ENCODE measurements around the gene JTB. TPM values are rescaled to one million over a fixed set of nuclear protein-coding genes. Genes with fewer than 3 reads are reported as not detected.
A peak's percentile ranks its signal among the peaks of the same experiment; 100 is the strongest.

JTB gene
- polyA plus RNA-seq, 1 of the 3 experiments (the other 2 are of a cell fraction): 118 TPM

DNA sequence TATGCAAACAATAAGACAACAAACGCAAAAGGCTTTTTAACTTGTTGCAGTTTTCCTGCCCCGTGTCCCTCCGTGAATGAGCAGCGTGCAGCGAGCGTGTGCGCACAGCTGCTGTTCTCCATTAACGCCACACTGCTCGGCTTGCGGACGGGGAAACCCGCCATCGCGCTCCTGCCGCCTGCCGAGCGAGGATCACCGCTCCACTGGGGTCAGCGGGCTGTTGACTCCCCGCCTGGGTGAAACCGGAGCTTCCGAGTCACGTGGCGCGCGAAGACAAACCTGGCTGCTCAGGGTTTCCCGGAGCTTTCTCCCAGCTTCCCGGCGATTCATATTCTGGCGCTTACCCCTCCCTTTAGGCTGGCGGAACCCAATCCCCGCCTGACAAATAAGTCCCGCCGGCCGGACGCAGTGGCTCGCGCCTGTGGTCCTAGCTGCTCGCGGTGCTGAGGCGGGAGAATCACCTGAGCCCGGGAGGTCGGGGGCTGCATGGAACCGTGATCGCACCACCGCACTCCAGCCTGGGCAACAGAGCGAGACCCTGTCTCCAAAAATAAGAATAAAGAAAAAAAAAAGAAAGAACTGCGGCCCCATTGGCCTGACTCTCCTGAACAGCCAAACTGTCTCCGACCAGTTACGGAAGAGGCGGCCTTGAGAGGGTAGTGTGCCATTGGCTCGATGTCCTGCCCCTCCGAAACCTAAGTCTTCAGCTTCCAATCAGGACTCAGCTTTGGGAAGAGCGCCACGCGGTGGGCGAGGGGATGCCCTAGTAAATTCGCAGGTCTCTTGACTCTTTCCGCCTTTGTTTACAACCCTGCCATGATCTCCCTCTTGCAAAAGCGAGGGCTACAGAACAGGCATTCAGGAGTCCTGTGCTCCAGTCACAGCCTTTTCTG is 10.1 kb downstream of the JTB start, which contains the start of gene CREB3L4 (continued):
- TF ChIP-seq, protein P1, sequence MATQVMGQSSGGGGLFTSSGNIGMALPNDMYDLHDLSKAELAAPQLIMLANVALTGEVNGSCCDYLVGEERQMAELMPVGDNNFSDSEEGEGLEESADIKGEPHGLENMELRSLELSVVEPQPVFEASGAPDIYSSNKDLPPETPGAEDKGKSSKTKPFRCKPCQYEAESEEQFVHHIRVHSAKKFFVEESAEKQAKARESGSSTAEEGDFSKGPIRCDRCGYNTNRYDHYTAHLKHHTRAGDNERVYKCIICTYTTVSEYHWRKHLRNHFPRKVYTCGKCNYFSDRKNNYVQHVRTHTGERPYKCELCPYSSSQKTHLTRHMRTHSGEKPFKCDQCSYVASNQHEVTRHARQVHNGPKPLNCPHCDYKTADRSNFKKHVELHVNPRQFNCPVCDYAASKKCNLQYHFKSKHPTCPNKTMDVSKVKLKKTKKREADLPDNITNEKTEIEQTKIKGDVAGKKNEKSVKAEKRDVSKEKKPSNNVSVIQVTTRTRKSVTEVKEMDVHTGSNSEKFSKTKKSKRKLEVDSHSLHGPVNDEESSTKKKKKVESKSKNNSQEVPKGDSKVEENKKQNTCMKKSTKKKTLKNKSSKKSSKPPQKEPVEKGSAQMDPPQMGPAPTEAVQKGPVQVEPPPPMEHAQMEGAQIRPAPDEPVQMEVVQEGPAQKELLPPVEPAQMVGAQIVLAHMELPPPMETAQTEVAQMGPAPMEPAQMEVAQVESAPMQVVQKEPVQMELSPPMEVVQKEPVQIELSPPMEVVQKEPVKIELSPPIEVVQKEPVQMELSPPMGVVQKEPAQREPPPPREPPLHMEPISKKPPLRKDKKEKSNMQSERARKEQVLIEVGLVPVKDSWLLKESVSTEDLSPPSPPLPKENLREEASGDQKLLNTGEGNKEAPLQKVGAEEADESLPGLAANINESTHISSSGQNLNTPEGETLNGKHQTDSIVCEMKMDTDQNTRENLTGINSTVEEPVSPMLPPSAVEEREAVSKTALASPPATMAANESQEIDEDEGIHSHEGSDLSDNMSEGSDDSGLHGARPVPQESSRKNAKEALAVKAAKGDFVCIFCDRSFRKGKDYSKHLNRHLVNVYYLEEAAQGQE (IDR thresholded peaks at IDR 0.05; ENCODE audit: low read depth, low read length): no peak; the same call in 1 of the 2 replicates
- TF ChIP-seq TCF12 (IDR thresholded peaks at IDR 0.05) (peak; percentile 33; the same call in 1 of the 2 replicates), SMC3 (IDR thresholded peaks at IDR 0.05; ENCODE audit: low read depth, low read length) (no peak; the same call in 1 of the 2 replicates), GATA2 (CRISPR knock-in tag; IDR thresholded peaks at IDR 0.05) (no peak), RAD21 (IDR thresholded peaks at IDR 0.05; ENCODE audit: low read length) (peak; percentile 32; the same call in 1 of the 2 replicates), JUND (IDR thresholded peaks at IDR 0.05) (no peak), GABPA (IDR thresholded peaks at IDR 0.05; ENCODE audit: low read depth) (peak; percentile 71)
- TF ChIP-seq, protein P2, sequence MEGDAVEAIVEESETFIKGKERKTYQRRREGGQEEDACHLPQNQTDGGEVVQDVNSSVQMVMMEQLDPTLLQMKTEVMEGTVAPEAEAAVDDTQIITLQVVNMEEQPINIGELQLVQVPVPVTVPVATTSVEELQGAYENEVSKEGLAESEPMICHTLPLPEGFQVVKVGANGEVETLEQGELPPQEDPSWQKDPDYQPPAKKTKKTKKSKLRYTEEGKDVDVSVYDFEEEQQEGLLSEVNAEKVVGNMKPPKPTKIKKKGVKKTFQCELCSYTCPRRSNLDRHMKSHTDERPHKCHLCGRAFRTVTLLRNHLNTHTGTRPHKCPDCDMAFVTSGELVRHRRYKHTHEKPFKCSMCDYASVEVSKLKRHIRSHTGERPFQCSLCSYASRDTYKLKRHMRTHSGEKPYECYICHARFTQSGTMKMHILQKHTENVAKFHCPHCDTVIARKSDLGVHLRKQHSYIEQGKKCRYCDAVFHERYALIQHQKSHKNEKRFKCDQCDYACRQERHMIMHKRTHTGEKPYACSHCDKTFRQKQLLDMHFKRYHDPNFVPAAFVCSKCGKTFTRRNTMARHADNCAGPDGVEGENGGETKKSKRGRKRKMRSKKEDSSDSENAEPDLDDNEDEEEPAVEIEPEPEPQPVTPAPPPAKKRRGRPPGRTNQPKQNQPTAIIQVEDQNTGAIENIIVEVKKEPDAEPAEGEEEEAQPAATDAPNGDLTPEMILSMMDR (IDR thresholded peaks at IDR 0.05): peak; percentile 49

DNA sequence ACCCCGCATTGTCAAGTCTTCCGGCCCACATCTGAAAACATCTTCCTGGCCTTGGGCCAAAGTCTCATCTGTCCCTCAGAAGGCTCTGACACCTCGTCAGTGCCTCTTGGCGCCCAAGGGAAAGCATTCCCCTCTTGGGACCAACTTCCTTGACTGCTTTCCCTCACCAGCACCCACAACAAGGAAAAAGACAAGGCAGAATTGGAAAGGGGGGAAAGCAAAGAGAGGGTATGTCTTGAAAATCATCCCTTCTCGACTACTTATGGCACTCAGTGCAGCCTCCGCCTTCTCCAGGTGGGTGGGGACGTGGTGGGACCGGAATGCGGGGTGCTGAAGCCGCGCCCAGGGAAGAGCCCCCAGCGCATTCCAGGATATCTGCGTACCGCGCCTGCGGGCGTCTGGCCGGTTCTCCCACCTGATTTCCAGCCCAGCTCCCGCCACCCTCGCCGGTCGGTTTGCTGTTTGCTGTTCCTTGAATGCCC is 13.6 kb downstream of the JTB start:
- Histone ChIP-seq H3K27me3 (ENCODE audit: insufficient read depth) (no peaks in the 10 kb centered on the region), H3F3A (replicated peaks; ENCODE audit: insufficient read depth) (peaks cover 29% of the 10 kb centered on the region), H3K27ac (ENCODE audit: low read depth in 2 of 2, low read length in 1 of 2) (peak overlapping the region; percentile 70 to 94), H4K20me1 (ENCODE audit: insufficient read depth) (no peaks in the 10 kb centered on the region), H3K9me2 (no peaks in the 10 kb centered on the region), H3K79me2 (ENCODE audit: insufficient read depth) (peaks cover 52% of the 10 kb centered on the region), H2AFZ (ENCODE audit: low read depth) (peak overlapping the region; percentile 86), H3K4me3 (ENCODE audit: low read depth in 2 of 2, low read length in 1 of 2) (peak overlapping the region; percentile 77 to 91), H3K4me1 (ENCODE audit: control insufficient read depth in 1 of 2, insufficient read depth in 2 of 2, low read depth in 1 of 2, low read length in 1 of 2) (peaks cover 0 to 40% of the 10 kb centered on the region in 2 experiments; a peak in 2 of 4 replicates), H3K36me3 (replicated peaks in 1 of 2; ENCODE audit: control insufficient read depth in 1 of 2, insufficient read depth in 2 of 2, low read length in 1 of 2) (peaks cover 12 to 15% of the 10 kb centered on the region in 2 experiments), H3K9me3 (no peaks in the 10 kb centered on the region), H3K9ac (peak overlapping the region; percentile 81; the same call in 1 of the 2 replicates), H3K4me2 (peak overlapping the region; percentile 93)
- ChIA-PET CTCF (interaction anchor here (1.0 to 8.6 kb wide), 4 partner anchors 18 to 143 kb away, joined by 3 to 50 read pairs (median 24); partner anchors contain the start of genes DENND4B, RAB13 and RPS27), POLR2A (interaction anchor here (0.9 to 3.4 kb wide), 9 partner anchors 11 to 180 kb away, joined by 3 to 20 read pairs (median 4); partner anchors contain the start of genes DENND4B, JTB and RPS27)
- no peak for DNase-seq
- WGBS (ENCODE audit: low lambda C conversion rate): 4% methylated on average over 21 of the region's 22 CpGs
- TF ChIP-seq, protein P3, sequence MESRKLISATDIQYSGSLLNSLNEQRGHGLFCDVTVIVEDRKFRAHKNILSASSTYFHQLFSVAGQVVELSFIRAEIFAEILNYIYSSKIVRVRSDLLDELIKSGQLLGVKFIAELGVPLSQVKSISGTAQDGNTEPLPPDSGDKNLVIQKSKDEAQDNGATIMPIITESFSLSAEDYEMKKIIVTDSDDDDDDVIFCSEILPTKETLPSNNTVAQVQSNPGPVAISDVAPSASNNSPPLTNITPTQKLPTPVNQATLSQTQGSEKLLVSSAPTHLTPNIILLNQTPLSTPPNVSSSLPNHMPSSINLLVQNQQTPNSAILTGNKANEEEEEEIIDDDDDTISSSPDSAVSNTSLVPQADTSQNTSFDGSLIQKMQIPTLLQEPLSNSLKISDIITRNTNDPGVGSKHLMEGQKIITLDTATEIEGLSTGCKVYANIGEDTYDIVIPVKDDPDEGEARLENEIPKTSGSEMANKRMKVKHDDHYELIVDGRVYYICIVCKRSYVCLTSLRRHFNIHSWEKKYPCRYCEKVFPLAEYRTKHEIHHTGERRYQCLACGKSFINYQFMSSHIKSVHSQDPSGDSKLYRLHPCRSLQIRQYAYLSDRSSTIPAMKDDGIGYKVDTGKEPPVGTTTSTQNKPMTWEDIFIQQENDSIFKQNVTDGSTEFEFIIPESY (IDR thresholded peaks at IDR 0.05; ENCODE audit: borderline replicate concordance, low read depth): no peak
- TF ChIP-seq, protein P1 (IDR thresholded peaks at IDR 0.05; ENCODE audit: low read depth, low read length): no peak
- TF ChIP-seq TCF12 (IDR thresholded peaks at IDR 0.05) (no peak), EZH2phosphoT487 (IDR thresholded peaks at IDR 0.05; ENCODE audit: borderline replicate concordance, low read depth) (no peak), TEAD4 (IDR thresholded peaks at IDR 0.05; ENCODE audit: borderline replicate concordance, insufficient read depth) (peak; percentile 62; the same call in 1 of the 2 replicates), NFIC (IDR thresholded peaks at IDR 0.05; ENCODE audit: borderline replicate concordance) (peak; percentile 63; the same call in 1 of the 2 replicates)
- TF ChIP-seq, protein P4, sequence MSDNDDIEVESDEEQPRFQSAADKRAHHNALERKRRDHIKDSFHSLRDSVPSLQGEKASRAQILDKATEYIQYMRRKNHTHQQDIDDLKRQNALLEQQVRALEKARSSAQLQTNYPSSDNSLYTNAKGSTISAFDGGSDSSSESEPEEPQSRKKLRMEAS (IDR thresholded peaks at IDR 0.05; ENCODE audit: low read depth): peak; percentile 55; the same call in 1 of the 2 replicates
